Ovary (tissue), 9 donors: Measurements from ENCODE around the gene ADRM1. TPM values are rescaled to one million over a fixed set of nuclear protein-coding genes. Genes with fewer than 3 reads are reported as not detected.

Experiments used
- DNase-seq, 5 donors: peaks; one replicate each; pipeline ENCODE4 v3.0.0-alpha.2; 2019 to 2020
- H3K27ac ChIP-seq, 2 donors: fragments of 200-600 bp; one replicate each; pipeline versions ENCODE4 v1.5.1 to v1.8.0; 2019 to 2022
- H3K27me3 ChIP-seq: fragments of 200-600 bp; one replicate; pipeline ENCODE4 v1.8.0; 2022
- H3K36me3 ChIP-seq: fragments of 200-600 bp; sonication (generic); one replicate; pipeline ENCODE4 v1.5.1; 2019
- H3K4me1 ChIP-seq: one replicate; pipeline ENCODE4 v1.8.1; 2013; ENCODE audit warnings: mild to moderate bottlenecking, moderate library complexity; ENCODE audit not compliant: insufficient read depth
- H3K4me3 ChIP-seq: fragments of 200-600 bp; sonication (generic); one replicate; pipeline ENCODE4 v1.5.1; 2017
- H3K9me3 ChIP-seq, 2 donors: fragments of 200-600 bp in 1 of 2; sonication (generic) in 1 of 2; one replicate each; pipeline versions ENCODE4 v1.5.1 to v1.8.1; 2013 to 2019; ENCODE audit warnings: mild to moderate bottlenecking in 1 of 2, moderate library complexity in 1 of 2
- EP300 ChIP-seq: sonication (generic); formaldehyde crosslinking; IDR thresholded peaks from one replicate; pipeline ENCODE4 v1.6.1; 2017; ENCODE audit warnings: antibody characterized with exemption
- POLR2A ChIP-seq: fragments of 450-650 bp; IDR thresholded peaks from one replicate; pipeline ENCODE4 v1.6.1; 2017; ENCODE audit warnings: antibody characterized with exemption, mild to moderate bottlenecking, moderate library complexity
- WGBS, 3 donors: extraction: QIAGEN DNeasy Blood & Tissue Kit in 1 of 3; methylation state at CpG; one replicate each; pipeline versions ENCODE4 v1.1.5 to v1.1.7; 2013 to 2017; 5-methylcytosine and 5-hydroxymethylcytosine counted together
- intact Hi-C, 4 donors: fragments of 100-400 bp; cut with DNase I; formaldehyde crosslinking; loops; one replicate each; pipeline versions ENCODE4 v1.11.0 to v1.15.1; 2022 to 2023
- polyA plus RNA-seq, 2 donors: library from polyadenylated mRNA; stranded (reverse); fragments of 200-250 nt in 1 of 2; fragments of 350-450 nt in 1 of 2; fragmentation: Illumina TruSeq in 1 of 2; extraction: RNeasy Lipid Tissue Mini Kit (QIAGEN cat#74804) in 1 of 2; gene quantifications; one replicate each; pipeline ENCODE4 v1.2.3, GENCODE V29; 2013 to 2014
- total RNA-seq, 7 donors: library from RNA; depleted of rRNA in 2 of 7; stranded (reverse); fragments of >200 nt in 2 of 7; fragmentation: NEBNext Ultra II Directional in 3 of 7; extraction: Animal tissue kit (Norgen Biotek cat#: 25700) in 3 of 7; gene quantifications; one replicate each; pipeline versions ENCODE4 v1.1.0 to v1.2.4, GENCODE V29; 2016 to 2023
- TF ChIP-seq, protein P1 (sequence below), 3 donors: fragments of 450-650 bp in 2 of 3; fragments of 200-600 bp in 1 of 3; IDR thresholded peaks; one replicate each; pipeline versions ENCODE4 v1.5.1 to v1.8.0; 2016 to 2022; ENCODE audit warnings: antibody characterized with exemption in 3 of 3, mild to moderate bottlenecking in 1 of 3
- donor health status: DM: no; HTN: no; CAD: no; lungs with moderate emphysema.
- donor health status: DM: no; HTN: no; CAD: no.
- donor health status: Bipolar disorder and iron deficiency.
- donor health status: DM: yes; HTN: yes; CAD: no.
- donor health status: DM: no; HTN: no; CAD: no.
- donor health status: DM: yes; HTN: yes; CAD: no.

Gene ADRM1
- total and polyA plus RNA-seq, 9 donors: 7.8 to 109 (median 55.2) TPM

DNA sequence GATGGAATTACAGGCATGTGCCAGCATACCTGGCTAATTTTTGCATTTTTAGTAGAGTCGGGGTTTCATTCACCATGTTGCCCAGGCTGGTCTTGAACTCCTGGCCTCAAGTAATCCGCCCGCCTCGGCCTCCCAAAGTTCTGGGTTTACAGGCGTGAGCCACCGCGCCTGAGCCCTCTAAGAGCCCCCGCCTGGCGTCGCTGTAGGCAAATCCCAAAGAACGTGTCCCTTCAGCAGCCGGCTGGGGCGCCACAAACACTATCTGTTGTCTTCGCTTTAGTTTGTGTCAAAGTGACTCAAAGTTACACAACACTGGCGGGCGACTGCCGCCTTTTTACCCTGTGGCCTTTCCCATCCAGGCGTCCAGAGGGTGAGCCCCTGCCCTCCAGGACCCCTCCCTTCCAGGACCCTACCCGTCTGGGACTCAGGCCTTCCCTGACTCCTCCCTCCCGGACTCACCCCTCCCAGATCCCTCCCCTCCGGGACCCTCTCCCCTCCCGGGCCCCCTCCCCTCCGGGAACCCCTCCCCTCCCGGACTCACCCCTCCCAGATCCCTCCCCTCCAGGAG is 940 bp upstream of the ADRM1 start:
- no peaks in the 10 kb centered on the region for H3K9me3 ChIP-seq
- no peaks in the 10 kb centered on the region for H3K27me3 ChIP-seq
- H3K27ac ChIP-seq: peak overlapping the region; percentile 88 to 98
- DNase-seq: peak; percentile 81 to 90 (median 85)
- WGBS, 3 donors: 3 to 4% (median 3%) methylated on average over 24 of the region's 24 CpGs
- TF ChIP-seq EP300 (no peak), POLR2A (peak; percentile 27)
- TF ChIP-seq, protein P1, sequence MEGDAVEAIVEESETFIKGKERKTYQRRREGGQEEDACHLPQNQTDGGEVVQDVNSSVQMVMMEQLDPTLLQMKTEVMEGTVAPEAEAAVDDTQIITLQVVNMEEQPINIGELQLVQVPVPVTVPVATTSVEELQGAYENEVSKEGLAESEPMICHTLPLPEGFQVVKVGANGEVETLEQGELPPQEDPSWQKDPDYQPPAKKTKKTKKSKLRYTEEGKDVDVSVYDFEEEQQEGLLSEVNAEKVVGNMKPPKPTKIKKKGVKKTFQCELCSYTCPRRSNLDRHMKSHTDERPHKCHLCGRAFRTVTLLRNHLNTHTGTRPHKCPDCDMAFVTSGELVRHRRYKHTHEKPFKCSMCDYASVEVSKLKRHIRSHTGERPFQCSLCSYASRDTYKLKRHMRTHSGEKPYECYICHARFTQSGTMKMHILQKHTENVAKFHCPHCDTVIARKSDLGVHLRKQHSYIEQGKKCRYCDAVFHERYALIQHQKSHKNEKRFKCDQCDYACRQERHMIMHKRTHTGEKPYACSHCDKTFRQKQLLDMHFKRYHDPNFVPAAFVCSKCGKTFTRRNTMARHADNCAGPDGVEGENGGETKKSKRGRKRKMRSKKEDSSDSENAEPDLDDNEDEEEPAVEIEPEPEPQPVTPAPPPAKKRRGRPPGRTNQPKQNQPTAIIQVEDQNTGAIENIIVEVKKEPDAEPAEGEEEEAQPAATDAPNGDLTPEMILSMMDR (IDR thresholded peaks at IDR 0.05): peak in 2 of 3 donors; percentile 86 to 91
- H3K4me1 ChIP-seq: peaks cover 11% of the 10 kb centered on the region
- H3K36me3 ChIP-seq: no peaks in the 10 kb centered on the region
- intact Hi-C loops: loop anchor here (2.0 to 10.0 kb wide), 7 partner anchors 63 to 490 kb away; partner anchors contain the start of gene LAMA5 (in 1 of the 4)
- peak overlapping the region; percentile 88 for H3K4me3 ChIP-seq

GRCh38 chr20:62303062-62303339 is 204 bp downstream of the ADRM1 start:
- TF ChIP-seq, protein P1 (IDR thresholded peaks at IDR 0.05): no peak
- TF ChIP-seq POLR2A: no peak
- 1% methylated on average over 20 to 39 of the region's 39 CpGs; no CpG with 5 or more reads in 1 of the 3 donors for WGBS, 3 donors
- peak overlapping the region in 1 of 2 donors; percentile 45 for H3K27ac ChIP-seq
- intact Hi-C loops: loop anchor here (2.0 to 10.0 kb wide), 6 partner anchors 62 to 489 kb away; partner anchors contain the start of gene LAMA5 (in 1 of the 4)
- DNase-seq: no peak
- H3K36me3 ChIP-seq: no peaks in the 10 kb centered on the region
- H3K4me1 ChIP-seq: peaks cover 11% of the 10 kb centered on the region
- H3K9me3 ChIP-seq: no peaks in the 10 kb centered on the region
- H3K27me3 ChIP-seq: no peaks in the 10 kb centered on the region
- peak overlapping the region; percentile 88 for H3K4me3 ChIP-seq

DNA sequence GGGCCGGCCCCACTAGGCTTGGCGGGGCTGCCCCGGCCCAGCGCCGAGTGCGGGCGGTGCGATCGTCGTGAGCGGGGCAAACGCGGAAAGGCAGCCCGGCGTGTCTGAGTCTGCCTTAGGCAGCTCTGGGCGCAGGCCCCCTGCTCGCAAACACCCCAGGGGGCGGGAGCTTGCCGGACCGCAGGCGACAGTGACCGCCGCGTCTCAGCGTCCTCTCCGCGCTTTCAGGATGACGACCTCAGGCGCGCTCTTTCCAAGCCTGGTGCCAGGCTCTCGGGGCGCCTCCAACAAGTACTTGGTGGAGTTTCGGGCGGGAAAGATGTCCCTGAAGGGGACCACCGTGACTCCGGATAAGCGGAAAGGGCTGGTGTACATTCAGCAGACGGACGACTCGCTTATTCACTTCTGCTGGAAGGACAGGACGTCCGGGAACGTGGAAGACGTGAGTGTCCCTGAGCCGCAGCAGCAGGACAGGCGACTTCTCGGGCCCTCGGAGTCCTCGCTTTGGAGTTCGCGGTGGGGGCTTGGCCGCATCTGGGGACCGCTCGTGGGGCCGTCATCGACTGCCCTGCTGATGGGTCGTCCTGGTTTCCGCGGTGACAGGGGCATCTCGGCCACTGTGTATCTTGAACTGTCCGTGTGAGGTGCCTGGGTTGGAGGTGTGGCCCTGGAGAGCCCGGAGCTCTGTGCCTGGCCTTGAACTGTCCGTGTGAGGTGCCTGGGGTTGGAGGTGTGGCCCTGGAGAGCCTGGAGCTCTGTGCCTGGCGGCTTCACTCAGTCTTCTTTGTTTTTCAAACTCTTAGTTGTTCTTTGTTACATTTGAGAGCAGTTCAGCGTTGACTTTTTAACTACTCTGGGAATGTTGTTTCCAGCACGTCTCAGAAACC is 786 bp downstream of the ADRM1 start:
- Histone ChIP-seq H3K9me3 (no peaks in the 10 kb centered on the region), H3K27me3 (no peaks in the 10 kb centered on the region), H3K4me3 (peak overlapping the region; percentile 88), H3K27ac (peak overlapping the region in 1 of 2 donors; percentile 45), H3K4me1 (peaks cover 11% of the 10 kb centered on the region), H3K36me3 (no peaks in the 10 kb centered on the region)
- WGBS, 3 donors: 2% methylated on average over 57 to 66 of the region's 66 CpGs
- TF ChIP-seq POLR2A: no peak
- no peak for DNase-seq
- intact Hi-C loops: loop anchor here (2.0 to 10.0 kb wide), 6 partner anchors 61 to 489 kb away; partner anchors contain the start of gene LAMA5 (in 1 of the 4)

DNA sequence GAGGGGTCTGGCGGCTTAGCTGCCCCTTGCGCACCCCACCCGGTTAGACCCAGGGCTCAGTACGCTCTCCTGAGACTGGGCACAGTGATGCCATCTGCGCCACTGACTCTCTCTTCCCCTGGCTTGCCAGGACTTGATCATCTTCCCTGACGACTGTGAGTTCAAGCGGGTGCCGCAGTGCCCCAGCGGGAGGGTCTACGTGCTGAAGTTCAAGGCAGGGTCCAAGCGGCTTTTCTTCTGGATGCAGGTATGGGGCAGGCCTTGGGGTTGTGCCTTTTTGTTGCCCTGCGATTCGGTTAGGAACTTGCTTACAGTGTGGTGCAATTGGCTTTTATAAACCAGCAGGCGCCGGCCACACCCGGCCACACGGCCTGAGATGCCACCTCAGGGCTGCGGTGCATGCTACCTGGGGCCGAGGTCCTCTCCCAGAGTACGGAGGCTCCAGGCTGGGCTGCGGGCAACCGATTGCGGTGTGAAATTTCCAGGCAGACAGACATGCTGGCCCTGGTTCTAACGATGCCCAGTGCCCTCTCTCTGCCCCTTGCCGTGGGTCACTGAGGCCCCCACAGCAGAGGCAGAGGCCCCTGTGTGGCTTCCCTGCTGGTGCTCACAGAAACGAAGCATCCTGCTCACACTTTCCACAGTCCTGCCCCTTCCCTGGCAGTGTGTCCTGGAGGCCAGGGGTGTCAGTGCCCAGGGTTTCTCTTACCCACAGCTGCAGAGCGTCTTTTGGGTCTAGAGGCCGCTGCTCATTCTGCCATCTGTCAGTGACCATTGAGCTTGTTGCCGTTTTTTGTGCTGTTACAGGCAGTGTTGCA is 1.7 kb downstream of the ADRM1 start:
- 65 to 74% (median 73%) methylated on average over 29 of the region's 29 CpGs for WGBS, 3 donors
- Histone ChIP-seq H3K4me1 (peaks cover 11% of the 10 kb centered on the region), H3K27ac (no peak overlapping the region), H3K9me3 (no peaks in the 10 kb centered on the region), H3K36me3 (no peaks in the 10 kb centered on the region), H3K27me3 (no peaks in the 10 kb centered on the region), H3K4me3 (peak overlapping the region; percentile 88)
- TF ChIP-seq EP300 (no peak), POLR2A (no peak)
- TF ChIP-seq, protein P1 (IDR thresholded peaks at IDR 0.05): no peak
- intact Hi-C loops: loop anchor here in 3 of 4 donors (5.0 to 10.0 kb wide), 5 partner anchors 60 to 488 kb away; partner anchors contain the start of gene LAMA5 (in 1 of the 3)
- DNase-seq: no peak
